GM18909 (cell line): ENCODE results near the gene PHACTR1.
"Not testable (repeated sequence)": the region's sequence is repeated elsewhere in the genome, so short reads cannot be mapped to it uniquely, and the experiment has no call there.

ENCODE experiments used
- ATAC-seq: cut with Tn5 transposase; IDR thresholded peaks from one replicate; pipeline ENCODE4 v1.9.1; 2021; ENCODE audit warnings: mild to moderate bottlenecking; ENCODE audit not compliant: unreplicated experiment, poor library complexity

The PHACTR1 gene

GRCh38 chr6:13124131-13124530 lies 407.6 kb downstream of the PHACTR1 start:
- ATAC-seq: no peak

- ATAC-seq: no peak
These were observed 409.3 kb downstream of the PHACTR1 start for GRCh38 chr6:13125841-13126240.

GRCh38 chr6:13131935-13132661 lies 415.5 kb downstream of the PHACTR1 start:
- no peak for ATAC-seq

GRCh38 chr6:13133894-13134293 lies 417.3 kb downstream of the PHACTR1 start:
- not testable (repeated sequence) for ATAC-seq

GRCh38 chr6:13135152-13135551 lies 418.6 kb downstream of the PHACTR1 start:
- ATAC-seq: no peak

GRCh38 chr6:13139119-13139518 lies 422.6 kb downstream of the PHACTR1 start:
- no peak for ATAC-seq

- no peak for ATAC-seq
These were observed 424.4 kb downstream of the PHACTR1 start for GRCh38 chr6:13140980-13141379.

GRCh38 chr6:13141387-13141786 lies 424.8 kb downstream of the PHACTR1 start:
- ATAC-seq: no peak

GRCh38 chr6:13142611-13143010 lies 426.0 kb downstream of the PHACTR1 start:
- no peak for ATAC-seq

- ATAC-seq: no peak
These were observed 429.9 kb downstream of the PHACTR1 start for GRCh38 chr6:13146442-13146841.

GRCh38 chr6:13147376-13147775 lies 430.8 kb downstream of the PHACTR1 start:
- ATAC-seq: no peak

GRCh38 chr6:13147782-13148181 lies 431.2 kb downstream of the PHACTR1 start:
- no peak for ATAC-seq

GRCh38 chr6:13152764-13153163 lies 436.2 kb downstream of the PHACTR1 start:
- no peak for ATAC-seq

GRCh38 chr6:13156381-13156780 lies 439.8 kb downstream of the PHACTR1 start:
- ATAC-seq: no peak

GRCh38 chr6:13157293-13157692 lies 440.7 kb downstream of the PHACTR1 start:
- no peak for ATAC-seq

- no peak for ATAC-seq
These were observed 442.7 kb downstream of the PHACTR1 start for GRCh38 chr6:13159300-13159699.

- not testable (repeated sequence) for ATAC-seq
These were observed 443.3 kb downstream of the PHACTR1 start for GRCh38 chr6:13159822-13160221.

GRCh38 chr6:13163161-13163944 lies 446.8 kb downstream of the PHACTR1 start:
- no peak for ATAC-seq

- no peak for ATAC-seq
These were observed 447.7 kb downstream of the PHACTR1 start for GRCh38 chr6:13164291-13164690.

- ATAC-seq: no peak
These were observed 449.1 kb downstream of the PHACTR1 start for GRCh38 chr6:13165502-13166172.

- no peak for ATAC-seq
These were observed 449.7 kb downstream of the PHACTR1 start for GRCh38 chr6:13166269-13166668.
